Activated CD4-positive, alpha-beta T cell treated with anti-CD3 and anti-CD28 coated beads, Interleukin-2, amount 10 ng/mL, durations not matched to agents 24 days and 14 days (primary cell): Measurements from ENCODE around the gene IL5. TPM values are rescaled to one million over a fixed set of nuclear protein-coding genes. Genes with fewer than 3 reads are reported as not detected.

Experiments used
- total RNA-seq: library from RNA; stranded (reverse); gene quantifications from 2 replicates; pipeline ENCODE4 v1.2.3, GENCODE V29; 2022

The IL5 gene
- total RNA-seq, 1 donor from 2014 or later, result 7.0 TPM

Other genes starting within 250 kb of the IL5 start
- 1.1 and 2.1 TPM in 2 replicates for gene SLC22A4, start 249.1 kb downstream of the IL5 start, total RNA-seq
- 4.9 and 5.5 TPM in 2 replicates for gene SLC22A5, start 173.8 kb downstream of the IL5 start, total RNA-seq
- gene IRF1, start 52.7 kb downstream of the IL5 start, total RNA-seq, result 167 and 181 TPM in 2 replicates
- gene RAD50, start 13.5 kb upstream of the IL5 start, total RNA-seq, result 37.4 and 39.5 TPM in 2 replicates
- gene IL13, start 114.7 kb upstream of the IL5 start, total RNA-seq, result 231 and 239 TPM in 2 replicates
- gene IL4, start 130.5 kb upstream of the IL5 start, total RNA-seq, result 20.5 and 21.2 TPM in 2 replicates
- gene KIF3A, start 194.0 kb upstream of the IL5 start, total RNA-seq, result 44.2 and 51.9 TPM in 2 replicates
- 39.5 and 42.7 TPM in 2 replicates for gene CCNI2, start 203.9 kb upstream of the IL5 start, total RNA-seq
- 43.8 and 45.4 TPM in 2 replicates for gene SEPTIN8, start 233.7 kb upstream of the IL5 start, total RNA-seq